Raji (cell line): ENCODE data around the gene CCDC27.

Experiments
- POLR2A ChIP-seq: IDR thresholded peaks from 2 replicates; pipeline ENCODE4 v1.6.1; 2011; ENCODE audit warnings: low read depth, low read length, control low read depth; ENCODE audit not compliant: insufficient read depth

CCDC27 gene

DNA sequence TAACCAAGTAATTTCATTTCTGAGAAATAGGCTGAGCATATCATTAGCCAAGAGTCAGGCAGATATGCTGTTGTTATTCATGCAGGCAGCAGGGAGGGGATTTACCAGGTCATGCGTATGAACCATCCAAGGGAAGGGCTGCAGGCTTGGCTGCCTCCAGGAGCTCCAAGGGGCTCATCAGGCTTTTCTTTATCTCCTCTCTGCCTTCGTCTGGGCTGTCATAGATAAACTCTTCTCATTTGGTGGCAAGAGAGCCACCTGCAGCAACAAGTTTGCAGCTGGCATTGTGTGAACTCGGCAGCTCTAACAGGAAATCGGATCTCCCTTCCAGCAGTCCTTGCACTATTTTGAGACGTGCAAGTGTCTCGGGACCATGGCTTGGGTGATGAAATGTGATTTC lies 7.5 kb downstream of the CCDC27 start:
- TF ChIP-seq POLR2A, result no peak

DNA sequence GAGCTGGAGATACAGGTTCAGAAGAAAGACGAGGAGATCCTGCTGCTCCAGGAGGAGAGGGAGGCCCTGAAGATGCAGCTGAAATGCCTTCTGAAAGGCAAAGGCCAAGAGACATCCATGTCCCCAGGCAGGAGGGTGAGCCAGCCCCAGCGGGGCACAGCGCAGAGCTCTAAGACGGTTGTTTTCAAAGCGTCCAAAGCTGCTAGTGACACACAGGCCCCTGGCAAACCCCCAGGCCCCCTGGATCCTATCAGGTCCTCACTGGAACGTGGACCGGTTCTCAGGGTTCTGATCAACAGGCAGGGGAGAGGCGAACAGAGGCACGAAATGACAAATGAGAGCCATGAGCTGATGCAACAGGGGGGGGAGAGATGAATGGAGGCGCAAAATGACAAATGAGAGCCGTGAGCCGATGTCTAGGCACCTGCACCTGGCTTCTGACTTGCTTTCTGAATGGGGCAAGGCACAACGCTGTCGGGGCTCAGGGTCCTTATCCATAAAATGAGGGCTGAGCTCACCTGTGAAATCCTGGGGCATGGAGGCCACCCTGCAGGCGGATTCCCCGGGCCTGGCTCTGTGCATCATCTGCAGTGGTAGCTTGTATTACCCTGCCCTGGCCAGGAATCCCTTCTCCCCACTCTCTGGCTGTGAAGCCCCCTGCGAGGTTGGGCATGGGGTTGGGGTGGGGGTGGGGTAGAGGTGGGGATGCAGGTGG lies 9.2 kb downstream of the CCDC27 start:
- no peak for TF ChIP-seq POLR2A

DNA sequence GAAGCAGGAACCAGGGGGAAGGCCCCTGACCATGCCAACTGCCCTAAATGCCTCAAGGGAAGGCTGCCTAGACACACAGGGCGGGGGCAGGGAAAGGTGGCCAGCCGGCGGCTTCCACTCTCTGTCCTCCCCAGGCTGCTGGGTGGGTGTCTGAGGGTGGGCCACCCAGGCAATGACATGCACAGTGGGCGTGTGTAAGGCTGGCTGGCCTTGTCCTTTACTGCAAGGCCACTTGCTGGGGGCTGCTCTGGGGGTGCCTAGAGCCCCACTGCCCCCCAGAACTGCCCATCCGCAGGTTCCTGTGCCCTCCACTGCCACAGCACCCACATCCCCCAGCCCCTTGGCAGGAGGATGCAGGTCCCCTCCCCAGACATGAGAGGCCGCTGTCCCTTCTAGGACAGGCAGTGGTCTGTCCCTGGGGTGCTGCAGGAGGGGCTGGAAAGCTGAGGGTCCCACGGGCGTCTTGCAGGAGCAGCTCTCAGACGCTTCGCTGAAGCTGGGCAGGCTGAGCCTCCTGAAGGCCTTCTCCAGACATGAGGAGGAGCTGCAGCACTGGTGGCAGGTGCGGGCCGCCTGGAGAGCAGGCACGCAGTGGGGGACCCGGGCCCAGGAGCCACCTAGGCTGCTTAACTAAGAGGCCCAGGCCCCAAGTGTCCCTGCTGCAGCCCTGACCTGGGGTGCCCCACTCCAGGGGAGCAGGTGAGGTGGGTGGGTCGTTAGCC lies 10.1 kb downstream of the CCDC27 start:
- no peak for TF ChIP-seq POLR2A

DNA sequence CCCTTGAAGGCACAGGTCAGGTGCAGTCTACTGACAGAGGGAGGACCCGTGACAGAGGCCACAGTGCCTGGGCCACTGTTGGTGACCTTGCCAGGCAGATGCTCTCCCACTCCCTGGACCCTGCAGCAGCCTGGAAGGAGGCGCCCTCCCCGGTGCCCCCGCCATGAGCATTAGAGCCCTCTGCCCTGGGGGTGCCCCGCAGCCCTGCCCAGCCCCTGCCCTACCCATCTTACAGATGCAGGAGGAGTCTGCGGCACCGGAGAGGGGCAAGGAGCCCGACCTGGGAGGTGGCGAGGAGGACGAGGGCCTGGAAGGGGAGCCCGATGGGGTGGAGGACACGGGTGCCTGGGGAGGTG lies 10.6 kb downstream of the CCDC27 start:
- TF ChIP-seq POLR2A, result no peak

DNA sequence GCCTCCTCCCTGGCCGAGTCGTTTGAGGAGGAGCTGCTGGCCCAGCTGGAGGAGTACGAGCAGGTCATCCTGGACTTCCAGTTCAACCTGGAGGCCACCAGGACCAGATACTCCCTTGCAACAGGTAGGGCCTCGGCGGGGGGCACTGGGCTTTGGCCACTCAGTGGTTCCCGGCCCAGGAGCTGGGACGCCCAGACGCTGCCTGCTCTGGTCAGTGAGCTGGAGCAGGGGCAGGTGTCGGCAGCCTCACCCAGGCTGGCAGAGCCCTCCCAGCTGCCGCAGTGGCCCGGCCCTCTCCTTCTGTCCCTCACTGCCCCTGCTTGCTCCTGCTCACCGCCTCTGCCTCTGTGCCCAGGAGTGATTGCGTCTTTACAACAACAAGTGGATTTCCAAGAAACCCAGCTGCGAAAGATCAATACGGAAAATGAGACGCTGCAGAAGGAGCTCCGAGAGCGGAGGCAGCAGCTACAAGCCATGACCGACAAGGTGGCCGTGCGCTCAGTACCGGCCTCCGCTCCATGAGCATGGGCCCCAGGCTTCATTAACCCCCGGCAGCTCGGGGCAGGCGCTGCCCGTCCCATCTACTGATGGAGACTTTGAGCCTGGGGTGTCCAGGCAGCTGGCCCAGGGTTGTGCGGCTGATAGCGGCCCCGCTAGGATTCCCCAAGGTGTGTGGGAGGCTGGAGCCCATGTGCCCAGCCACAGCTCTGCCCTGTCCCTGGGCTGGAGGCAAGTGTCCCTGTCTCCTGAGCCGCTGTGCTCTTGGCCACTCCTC lies 11.3 kb downstream of the CCDC27 start:
- no peak for TF ChIP-seq POLR2A

DNA sequence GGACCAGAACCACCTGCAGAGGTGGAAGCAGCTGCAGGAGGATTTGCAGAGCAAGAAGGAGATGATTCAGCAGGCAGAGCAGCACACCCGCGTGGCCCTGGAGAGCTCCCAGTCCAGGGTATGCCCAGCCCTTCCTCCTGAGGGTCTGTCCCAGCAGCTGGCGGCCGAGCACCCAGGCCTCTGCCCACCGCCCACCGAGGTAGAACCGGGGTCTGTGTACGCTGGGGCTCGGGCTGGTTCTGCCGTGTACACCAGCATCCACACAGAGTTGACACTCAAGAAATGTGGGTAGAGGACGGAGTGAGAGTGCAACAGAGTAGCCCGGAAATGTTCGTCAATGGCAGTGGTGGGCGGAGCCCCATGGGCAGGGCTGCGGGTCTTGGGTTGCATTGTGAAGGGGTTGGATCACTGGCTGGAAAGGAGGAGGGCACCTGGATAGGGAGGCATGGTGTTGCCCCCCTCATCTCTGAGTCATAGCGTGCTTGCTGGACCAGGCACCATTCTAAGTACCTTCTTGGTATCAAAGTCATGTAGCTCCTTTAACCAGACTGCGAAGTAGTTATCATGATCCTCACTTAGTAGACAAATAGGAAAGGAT lies 15.2 kb downstream of the CCDC27 start:
- no peak for TF ChIP-seq POLR2A

DNA sequence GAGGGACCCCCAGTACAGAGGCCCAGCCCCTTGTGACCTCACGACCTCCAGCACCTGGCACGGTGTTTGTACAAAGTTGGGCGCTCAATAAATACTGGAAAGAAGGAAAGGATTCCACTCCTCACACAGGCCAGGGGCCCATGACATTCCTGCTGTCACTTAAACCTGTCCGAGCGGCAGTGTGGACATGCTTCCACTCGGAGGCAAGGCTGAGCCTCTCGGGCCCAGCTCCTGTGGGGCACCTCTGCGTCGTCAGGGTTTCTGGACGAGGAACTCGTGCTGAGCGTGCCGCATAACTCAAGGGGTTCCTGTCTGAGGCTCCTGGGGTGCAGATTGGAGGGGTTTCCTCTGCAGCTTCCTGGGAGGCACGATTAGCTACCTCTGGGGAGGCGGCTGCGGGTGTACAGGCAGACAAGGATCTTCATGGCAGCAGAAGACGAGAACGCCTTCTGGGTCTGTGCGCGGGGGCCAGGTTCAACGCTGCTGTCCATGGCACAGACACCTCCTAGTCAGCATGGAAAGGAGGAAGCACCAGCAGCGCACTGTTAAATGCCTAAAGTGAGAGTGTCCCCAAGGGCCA lies 16.7 kb downstream of the CCDC27 start:
- no peak for TF ChIP-seq POLR2A

DNA sequence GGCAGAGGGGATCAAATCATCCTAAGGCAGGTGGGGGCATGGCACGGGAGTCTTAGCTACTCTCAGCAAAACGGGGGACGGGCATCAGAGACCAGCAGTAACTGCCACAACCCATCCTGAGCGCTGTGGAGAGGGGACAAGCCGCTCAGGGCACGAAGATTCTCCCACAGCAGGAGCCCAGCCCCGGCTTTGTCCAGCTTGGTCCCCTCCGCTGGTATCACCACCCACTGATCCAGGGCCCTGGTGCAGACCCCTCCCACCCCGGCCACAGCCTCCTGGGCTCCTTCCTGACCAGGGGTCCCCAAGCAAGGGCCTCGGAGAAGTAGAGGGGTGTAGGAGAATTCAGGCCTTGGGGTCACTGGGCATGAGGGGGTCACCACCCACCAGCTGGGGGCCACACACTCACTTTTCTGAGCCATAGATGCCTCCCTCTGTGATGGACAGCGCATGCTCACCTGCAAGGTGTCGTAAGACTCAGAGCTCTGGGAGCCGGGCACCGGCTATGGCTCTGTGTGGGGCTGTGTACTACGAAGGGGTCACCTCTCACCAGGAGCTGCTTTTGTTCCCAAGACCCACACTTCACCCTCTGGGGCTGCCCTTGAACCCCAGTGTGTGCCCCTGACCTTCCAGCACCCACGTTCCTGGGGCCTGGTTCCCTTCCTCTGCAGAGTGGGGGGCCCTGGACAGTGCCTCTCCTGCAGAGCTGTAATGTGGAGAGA lies 18.0 kb downstream of the CCDC27 start:
- TF ChIP-seq POLR2A, result no peak

DNA sequence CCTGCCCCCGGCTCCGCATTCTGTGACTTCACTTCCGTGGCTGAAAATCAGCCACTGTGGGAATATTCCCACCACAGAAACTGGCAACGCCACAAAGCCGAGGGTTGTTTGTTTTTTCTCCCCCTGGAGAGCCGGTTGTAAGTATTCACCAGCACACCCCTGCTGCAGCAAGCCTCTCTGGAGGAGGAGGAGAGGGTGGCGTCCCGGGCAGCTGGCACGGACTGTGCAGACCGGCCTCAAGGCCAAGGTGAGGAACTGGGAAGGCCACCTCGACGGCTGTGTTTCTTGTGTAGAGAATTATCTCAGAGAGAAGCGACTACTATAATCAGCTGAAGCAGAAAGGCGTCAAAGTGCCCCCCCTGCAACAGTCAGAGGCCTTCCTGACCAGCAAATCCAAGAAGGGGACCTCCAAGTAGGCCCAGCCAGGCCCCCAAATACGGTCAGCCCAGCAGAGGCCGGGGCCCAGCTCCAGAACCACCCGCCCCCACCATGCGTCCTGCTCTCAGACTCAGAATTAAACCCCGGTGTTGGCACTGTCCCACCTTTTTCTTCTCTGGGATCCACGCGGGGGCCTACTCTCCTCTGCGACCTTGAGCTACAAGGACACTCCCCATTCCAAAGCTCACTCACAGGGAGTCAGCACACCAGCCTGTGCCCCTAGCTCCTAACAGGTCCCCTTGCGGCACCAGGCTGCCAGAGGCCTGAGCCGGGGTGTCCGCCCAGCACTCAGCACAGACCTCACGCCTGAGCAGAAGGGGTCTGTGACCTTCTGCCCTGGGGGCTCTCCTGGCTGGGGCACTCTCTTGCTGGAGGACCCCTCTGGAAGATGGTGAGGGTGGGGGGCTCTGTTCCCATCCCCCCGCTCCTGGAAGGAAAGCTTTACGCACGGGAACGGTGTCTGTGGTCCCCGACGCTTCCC lies 19.1 kb downstream of the CCDC27 start:
- TF ChIP-seq POLR2A, result no peak

DNA sequence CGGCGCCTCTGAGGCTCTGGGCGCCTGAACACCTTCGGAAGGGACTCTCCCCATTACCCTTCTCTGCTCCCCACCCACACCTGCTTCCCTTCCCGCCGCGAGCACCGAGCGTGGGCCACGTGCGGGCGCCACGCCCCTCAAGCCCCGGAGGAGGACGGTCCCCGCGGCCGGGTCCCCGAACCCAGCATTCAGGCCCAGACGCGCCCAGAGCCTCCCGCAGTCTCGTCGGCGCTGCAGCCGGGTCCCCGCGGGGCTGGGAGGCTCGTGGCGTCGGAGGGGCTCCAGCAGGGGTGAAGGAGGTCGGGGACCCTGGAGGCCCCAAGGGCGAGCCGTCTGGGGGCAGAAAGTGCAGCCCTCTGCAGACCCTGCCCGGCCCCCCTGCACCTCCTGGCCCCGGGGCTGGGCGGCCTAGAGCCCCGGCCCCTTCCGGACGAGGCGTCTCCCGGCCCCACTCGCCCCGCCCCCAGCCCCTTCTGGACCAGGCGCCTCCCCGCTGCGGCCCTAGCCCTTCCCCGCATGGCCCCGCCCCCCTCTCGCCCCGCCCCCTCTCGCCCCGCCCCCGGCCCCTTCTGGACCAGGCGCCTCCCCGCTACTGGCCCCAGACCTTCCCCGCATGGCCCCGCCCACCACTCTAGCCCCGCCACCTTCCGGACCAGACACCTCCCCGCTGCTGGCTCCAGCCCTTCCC lies 19.9 kb downstream of the CCDC27 start:
- TF ChIP-seq POLR2A, result 0 out of 2 replicates have a peak, but pooled peaks have one; percentile 26

DNA sequence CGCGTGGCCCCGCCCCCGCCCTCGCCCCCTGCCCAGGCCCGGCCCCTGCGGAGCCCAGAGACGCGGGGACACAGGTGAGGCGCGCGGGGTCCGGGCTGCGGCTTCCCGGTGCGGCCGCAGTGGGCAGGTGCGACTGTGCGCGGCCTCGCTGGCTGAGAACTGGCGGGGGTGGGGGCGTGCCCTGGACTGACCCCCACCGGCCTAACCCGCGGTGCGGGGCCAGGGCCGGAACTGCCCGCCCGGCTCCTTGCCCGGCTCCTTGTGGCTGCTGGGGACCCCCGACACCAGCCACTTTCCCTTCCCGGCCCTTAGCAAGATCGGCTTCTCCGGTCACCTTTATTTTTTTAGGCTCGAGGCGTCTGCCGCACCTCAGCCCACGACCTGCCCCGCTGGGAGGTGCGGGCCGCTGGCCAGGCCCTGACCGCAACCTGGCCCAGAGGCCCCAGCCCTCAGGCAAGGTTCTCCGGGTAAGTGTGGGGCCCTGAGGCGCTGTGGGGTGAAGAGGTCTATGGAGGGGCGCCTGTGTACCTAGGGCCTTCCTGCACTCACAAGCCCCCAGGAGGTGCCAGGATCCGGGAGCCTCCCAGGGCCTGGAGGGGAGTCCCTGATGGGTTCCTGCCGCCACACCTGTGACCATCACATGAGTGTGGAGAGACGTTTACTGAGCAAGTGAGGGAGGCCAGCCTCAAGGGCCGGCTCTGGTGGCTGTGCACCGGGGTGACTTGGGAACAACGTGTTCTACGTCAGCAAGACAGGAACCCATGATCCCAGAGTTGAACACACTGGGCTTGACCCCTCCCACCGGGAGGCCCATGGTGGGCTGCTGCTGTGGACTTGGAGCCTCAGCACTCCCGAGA lies 20.7 kb downstream of the CCDC27 start, which contains the start of gene SMIM1:
SMIM1 (plus strand) TSS at position 35 of the 857 bp plus-strand sequence. CDS start 2,625 bp downstream, outside the sequence.
- TF ChIP-seq POLR2A, result no peak

DNA sequence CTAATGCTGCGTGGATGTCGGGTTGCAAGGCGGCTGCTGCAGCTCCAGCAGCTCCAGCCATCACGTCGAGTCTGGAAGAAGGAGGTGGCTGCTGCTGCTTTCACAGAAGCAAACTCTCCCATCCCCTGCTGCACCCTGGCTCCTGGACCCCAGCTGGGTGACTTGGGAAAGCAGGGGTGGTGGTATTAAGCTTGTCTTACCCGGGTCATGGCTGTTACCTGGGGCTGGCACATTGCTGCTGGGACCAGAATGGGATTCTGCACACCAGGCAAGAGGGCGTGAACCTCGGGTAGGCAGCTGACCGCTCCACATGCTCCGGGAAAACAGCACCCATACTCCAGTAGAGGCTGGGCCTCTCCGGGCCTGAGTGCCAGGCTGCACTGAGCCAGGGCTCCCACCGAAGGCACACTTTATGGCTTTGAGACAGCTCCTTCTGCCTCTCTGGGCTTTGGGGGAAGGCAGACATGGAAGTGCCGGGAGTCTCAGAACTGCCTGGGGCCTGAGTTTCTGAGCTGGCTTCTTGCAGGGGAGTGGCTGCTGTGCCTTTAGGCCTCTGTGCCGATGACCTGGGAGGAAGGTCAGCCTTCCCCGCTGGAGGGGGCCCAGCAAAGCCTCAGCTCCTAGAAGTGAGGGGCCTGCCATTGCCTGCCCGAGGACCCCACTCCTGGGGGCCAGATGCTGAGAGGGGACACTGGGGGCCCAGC lies 21.5 kb downstream of the CCDC27 start:
- TF ChIP-seq POLR2A, result no peak
